KMS-11 (cell line): Measurements from ENCODE around the gene CYLD.

Experiments
- H2AFZ ChIP-seq: fragments of 200-600 bp; sonication (generic); 2 replicates; pipeline ENCODE4 v1.6.1; 2016; ENCODE audit warnings: antibody characterized with exemption, mixed run types, low read depth
- H3K27ac ChIP-seq: fragments of 200-600 bp; sonication (generic); 2 replicates; pipeline ENCODE4 v1.6.1; 2016; ENCODE audit warnings: mild to moderate bottlenecking, mixed run types
- H3K27me3 ChIP-seq: fragments of 200-600 bp; sonication (generic); 2 replicates; pipeline ENCODE4 v1.6.1; 2017; ENCODE audit warnings: mild to moderate bottlenecking, low read depth, mixed run types, moderate library complexity; ENCODE audit not compliant: insufficient read depth
- H3K36me3 ChIP-seq: fragments of 200-600 bp; sonication (generic); 2 replicates; pipeline ENCODE4 v1.6.1; 2017; ENCODE audit warnings: mild to moderate bottlenecking, mixed run types; ENCODE audit not compliant: insufficient read depth
- H3K4me1 ChIP-seq: fragments of 200-600 bp; sonication (generic); 2 replicates; pipeline ENCODE4 v1.6.1; 2016; ENCODE audit warnings: mild to moderate bottlenecking, low read depth, mixed run types; ENCODE audit not compliant: poor library complexity, severe bottlenecking
- H3K4me2 ChIP-seq: fragments of 200-600 bp; sonication (generic); 2 replicates; pipeline ENCODE4 v1.7.0; 2016; ENCODE audit warnings: mild to moderate bottlenecking, mixed run types
- H3K4me3 ChIP-seq: fragments of 200-600 bp; sonication (generic); IDR thresholded peaks from 2 replicates; pipeline ENCODE4 v1.6.1; 2017; ENCODE audit warnings: low read depth, low read length, mixed read lengths; ENCODE audit not compliant: insufficient read depth
- H3K79me2 ChIP-seq: fragments of 200-600 bp; sonication (generic); 2 replicates; pipeline ENCODE4 v1.6.1; 2016; ENCODE audit warnings: low read depth, mixed run types; ENCODE audit not compliant: insufficient read depth
- H3K9ac ChIP-seq: fragments of 200-600 bp; sonication (generic); 2 replicates; pipeline ENCODE4 v1.6.1; 2016; ENCODE audit warnings: mild to moderate bottlenecking, mixed run types
- H4K20me1 ChIP-seq: fragments of 200-600 bp; sonication (generic); 2 replicates; pipeline ENCODE4 v1.6.1; 2016; ENCODE audit warnings: mild to moderate bottlenecking, mixed run types; ENCODE audit not compliant: insufficient read depth
- TF ChIP-seq, protein P1 (sequence below): fragments of 200-600 bp; sonication (generic); conservative IDR thresholded peaks from 2 replicates; pipeline ENCODE4 v1.6.1; 2017; ENCODE audit warnings: low read depth, mild to moderate bottlenecking, antibody characterized with exemption, low read length, moderate library complexity, mixed read lengths

Gene CYLD

DNA sequence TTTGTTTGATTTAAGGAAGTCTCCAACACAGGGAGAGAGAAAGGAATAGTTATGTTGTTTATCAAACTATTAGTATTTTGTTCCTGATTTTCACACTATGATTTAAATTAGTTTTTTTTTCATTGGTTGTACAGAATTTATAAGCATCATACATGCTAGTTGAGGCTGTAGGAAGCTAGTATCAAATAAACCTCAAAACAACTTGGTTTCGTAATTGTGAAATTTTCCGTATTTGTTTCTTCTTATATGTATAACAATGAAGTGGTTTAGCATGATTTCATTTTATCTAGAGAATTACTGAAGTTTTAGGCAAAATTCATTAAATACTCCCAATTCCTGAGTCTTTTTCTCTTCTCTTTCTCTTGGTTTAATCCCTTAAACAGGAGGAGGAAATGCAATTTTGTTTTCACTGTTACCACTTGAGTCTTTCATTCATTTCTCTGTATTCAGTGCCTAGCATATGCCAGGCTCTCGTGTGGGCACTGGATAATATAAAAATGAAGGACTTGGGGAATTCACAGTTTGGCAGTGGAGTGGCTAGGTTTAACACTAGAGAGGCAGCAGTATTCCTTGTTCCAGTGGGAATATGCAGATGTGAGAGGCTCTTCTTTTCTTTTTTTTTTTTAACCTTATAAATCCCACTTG is 1.8 kb downstream of the CYLD start:
- Histone ChIP-seq H3K4me1 (peaks cover 32% of the 10 kb centered on the region), H3K27me3 (no peaks in the 10 kb centered on the region), H3K9ac (no peak overlapping the region), H3K36me3 (no peaks in the 10 kb centered on the region), H3K4me3 (no peak overlapping the region), H3K79me2 (no peaks in the 10 kb centered on the region), H2AFZ (no peak overlapping the region), H3K27ac (no peak overlapping the region), H4K20me1 (no peaks in the 10 kb centered on the region), H3K4me2 (peak overlapping the region; percentile 40)
- TF ChIP-seq, protein P1, sequence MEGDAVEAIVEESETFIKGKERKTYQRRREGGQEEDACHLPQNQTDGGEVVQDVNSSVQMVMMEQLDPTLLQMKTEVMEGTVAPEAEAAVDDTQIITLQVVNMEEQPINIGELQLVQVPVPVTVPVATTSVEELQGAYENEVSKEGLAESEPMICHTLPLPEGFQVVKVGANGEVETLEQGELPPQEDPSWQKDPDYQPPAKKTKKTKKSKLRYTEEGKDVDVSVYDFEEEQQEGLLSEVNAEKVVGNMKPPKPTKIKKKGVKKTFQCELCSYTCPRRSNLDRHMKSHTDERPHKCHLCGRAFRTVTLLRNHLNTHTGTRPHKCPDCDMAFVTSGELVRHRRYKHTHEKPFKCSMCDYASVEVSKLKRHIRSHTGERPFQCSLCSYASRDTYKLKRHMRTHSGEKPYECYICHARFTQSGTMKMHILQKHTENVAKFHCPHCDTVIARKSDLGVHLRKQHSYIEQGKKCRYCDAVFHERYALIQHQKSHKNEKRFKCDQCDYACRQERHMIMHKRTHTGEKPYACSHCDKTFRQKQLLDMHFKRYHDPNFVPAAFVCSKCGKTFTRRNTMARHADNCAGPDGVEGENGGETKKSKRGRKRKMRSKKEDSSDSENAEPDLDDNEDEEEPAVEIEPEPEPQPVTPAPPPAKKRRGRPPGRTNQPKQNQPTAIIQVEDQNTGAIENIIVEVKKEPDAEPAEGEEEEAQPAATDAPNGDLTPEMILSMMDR, result no peak

DNA sequence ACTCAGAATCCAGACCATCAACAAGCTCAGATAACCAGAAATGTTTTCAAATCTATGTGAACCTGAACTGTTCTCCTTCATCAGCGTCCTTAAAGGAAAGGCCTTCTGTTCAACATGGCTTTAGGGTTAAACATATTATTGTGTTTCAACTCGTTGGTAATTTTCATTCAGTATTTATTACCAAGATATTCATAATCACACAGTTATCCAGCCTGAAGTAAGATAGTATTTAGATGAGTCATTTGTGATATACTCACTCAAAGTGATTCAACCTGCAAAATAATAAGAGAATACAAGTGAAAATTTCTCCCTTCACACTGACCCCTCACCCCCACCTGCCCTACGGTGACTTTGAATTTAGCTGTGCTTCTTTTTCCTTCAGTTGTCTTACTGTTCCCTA is 3.0 kb downstream of the CYLD start:
- TF ChIP-seq, protein P1, result no peak
- Histone ChIP-seq H3K27me3 (no peaks in the 10 kb centered on the region), H3K27ac (no peak overlapping the region), H3K79me2 (no peaks in the 10 kb centered on the region), H3K4me2 (no peak overlapping the region), H2AFZ (no peak overlapping the region), H3K4me1 (peaks cover 32% of the 10 kb centered on the region), H3K36me3 (no peaks in the 10 kb centered on the region), H3K4me3 (no peak overlapping the region), H3K9ac (no peak overlapping the region), H4K20me1 (no peaks in the 10 kb centered on the region)

DNA sequence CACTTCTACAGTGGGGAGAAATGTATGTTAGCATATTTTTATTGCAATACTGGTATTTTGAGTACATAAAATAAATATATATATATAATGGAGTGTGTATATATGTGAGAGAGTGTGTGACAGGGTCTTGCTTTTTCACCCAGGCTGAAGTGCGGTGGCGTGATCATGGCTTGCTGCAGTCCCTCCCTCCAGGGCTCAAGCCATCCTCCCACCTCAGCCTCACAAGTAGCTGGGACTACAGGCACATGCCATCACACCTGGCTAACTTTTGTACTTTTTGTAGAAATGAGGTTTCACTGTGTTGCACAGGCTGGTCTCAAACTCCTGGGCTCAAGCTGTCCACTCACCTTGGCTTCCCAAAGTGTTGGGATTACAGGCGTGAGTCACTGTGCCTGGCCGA is 4.1 kb downstream of the CYLD start:
- TF ChIP-seq, protein P1, result no peak
- Histone ChIP-seq H3K4me2 (no peak overlapping the region), H3K79me2 (no peaks in the 10 kb centered on the region), H4K20me1 (no peaks in the 10 kb centered on the region), H3K9ac (no peak overlapping the region), H2AFZ (no peak overlapping the region), H3K4me1 (peaks cover 30% of the 10 kb centered on the region), H3K27me3 (no peaks in the 10 kb centered on the region), H3K36me3 (no peaks in the 10 kb centered on the region), H3K27ac (no peak overlapping the region), H3K4me3 (no peak overlapping the region)

DNA sequence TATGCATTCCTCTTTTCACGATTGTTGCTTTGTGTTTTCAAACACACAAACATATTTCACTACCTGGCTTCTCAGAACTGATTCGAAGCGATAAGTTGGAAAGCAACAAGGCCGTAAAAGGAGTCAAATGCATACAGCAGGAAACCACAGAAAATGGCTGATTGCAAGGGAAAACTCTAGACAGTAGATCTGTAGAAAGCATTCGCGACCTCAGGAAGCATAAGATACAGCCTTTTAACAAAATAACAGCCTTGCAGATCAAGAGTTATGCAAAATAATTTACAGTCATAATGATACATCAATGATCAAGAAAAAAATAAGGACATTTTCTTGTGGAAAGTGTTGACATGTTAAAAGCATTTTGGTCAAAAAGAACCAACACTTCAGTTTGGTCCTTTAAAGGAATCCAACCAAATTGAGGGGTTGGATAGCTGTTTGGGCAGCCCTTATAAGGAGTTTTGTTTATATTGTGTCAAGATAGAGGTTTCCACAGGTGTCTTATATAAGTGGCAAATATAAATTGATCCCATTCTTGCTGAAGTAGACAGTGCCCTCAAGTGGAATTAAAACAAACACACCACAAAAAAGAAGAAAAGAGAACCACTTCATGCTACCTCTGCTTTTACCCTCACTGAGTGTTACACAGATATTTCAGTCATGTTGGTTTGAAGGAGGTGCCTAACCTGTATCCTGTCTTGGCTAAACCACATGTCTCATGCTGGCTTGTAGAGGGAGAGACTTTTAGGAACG is 5.5 kb downstream of the CYLD start:
- TF ChIP-seq, protein P1, result peak; percentile 39; the same call in 1 of the 2 replicates
- no peaks in the 10 kb centered on the region for H3K79me2 ChIP-seq
- H3K4me2 ChIP-seq, result no peak overlapping the region

More for the DNA sequence above, 5.5 kb downstream of the CYLD start:
- Histone ChIP-seq H4K20me1 (no peaks in the 10 kb centered on the region), H3K4me3 (no peak overlapping the region), H3K4me1 (peaks cover 26% of the 10 kb centered on the region), H3K9ac (no peak overlapping the region), H3K27ac (no peak overlapping the region), H2AFZ (no peak overlapping the region), H3K27me3 (no peaks in the 10 kb centered on the region), H3K36me3 (no peaks in the 10 kb centered on the region)
